GM12865 (cell line): ENCODE results near the gene GRID1.

Experiments used
- DNase-seq: peaks from one replicate; pipeline ENCODE4 v3.0.0; 2010; ENCODE audit warnings: low read depth
- H3K4me3 ChIP-seq: 2 replicates; pipeline ENCODE4 v1.5.1; 2011; ENCODE audit warnings: mild to moderate bottlenecking, low read depth, low read length, control low read depth
- TF ChIP-seq, protein P1 (sequence below): IDR thresholded peaks from 2 replicates; pipeline ENCODE4 v1.5.1; 2011; ENCODE audit warnings: low read length, control low read depth, low read depth, inconsistent platforms; ENCODE audit not compliant: insufficient read depth; ENCODE audit errors: missing control alignments

Gene GRID1

DNA sequence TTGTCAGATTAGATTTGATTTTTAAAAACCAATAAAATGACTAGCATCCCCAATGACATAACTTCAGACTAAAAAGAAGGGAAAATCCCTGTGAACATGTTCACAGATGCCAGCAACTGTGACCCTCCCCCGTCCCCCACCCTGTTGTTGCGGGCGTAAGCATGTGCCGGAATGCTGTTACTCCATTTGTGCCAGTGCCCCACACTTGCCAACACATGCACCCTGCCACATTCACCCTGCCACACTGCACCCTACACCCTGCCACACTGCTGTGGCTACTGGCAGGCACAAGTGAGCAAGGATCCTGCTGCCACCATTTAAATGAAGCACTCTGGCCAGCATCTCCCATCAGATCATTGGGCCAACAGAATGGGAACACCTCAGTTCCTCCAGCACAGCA, 540.2 kb downstream of the GRID1 start:
- DNase-seq, result no peak
- H3K4me3 ChIP-seq, result no peak overlapping the region
- TF ChIP-seq, protein P1, sequence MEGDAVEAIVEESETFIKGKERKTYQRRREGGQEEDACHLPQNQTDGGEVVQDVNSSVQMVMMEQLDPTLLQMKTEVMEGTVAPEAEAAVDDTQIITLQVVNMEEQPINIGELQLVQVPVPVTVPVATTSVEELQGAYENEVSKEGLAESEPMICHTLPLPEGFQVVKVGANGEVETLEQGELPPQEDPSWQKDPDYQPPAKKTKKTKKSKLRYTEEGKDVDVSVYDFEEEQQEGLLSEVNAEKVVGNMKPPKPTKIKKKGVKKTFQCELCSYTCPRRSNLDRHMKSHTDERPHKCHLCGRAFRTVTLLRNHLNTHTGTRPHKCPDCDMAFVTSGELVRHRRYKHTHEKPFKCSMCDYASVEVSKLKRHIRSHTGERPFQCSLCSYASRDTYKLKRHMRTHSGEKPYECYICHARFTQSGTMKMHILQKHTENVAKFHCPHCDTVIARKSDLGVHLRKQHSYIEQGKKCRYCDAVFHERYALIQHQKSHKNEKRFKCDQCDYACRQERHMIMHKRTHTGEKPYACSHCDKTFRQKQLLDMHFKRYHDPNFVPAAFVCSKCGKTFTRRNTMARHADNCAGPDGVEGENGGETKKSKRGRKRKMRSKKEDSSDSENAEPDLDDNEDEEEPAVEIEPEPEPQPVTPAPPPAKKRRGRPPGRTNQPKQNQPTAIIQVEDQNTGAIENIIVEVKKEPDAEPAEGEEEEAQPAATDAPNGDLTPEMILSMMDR, result no peak

DNA sequence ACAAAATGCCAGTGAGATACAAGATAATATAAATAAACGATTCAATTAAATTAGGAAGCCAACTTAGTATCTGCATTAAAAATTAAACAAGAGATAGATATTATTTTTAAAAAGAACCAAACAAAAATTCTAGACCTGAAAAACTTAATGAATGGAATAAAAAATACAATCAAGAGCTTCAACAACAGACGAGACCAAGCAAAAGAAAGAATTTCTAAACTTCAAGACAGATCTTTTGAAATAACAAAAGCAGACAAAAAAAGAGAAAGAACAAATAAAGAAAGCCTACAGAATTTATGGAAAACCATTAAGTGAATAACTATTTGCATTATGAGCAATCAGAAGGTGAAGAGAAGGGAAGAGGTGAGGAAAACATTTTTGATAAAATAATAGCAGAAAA, 555.2 kb downstream of the GRID1 start:
- DNase-seq, result no peak
- H3K4me3 ChIP-seq, result no peak overlapping the region
- TF ChIP-seq, protein P1, result no peak

GRCh38 chr10:85810674-85811073, 555.9 kb downstream of the GRID1 start:
- no peak for DNase-seq
- TF ChIP-seq, protein P1, result no peak

DNA sequence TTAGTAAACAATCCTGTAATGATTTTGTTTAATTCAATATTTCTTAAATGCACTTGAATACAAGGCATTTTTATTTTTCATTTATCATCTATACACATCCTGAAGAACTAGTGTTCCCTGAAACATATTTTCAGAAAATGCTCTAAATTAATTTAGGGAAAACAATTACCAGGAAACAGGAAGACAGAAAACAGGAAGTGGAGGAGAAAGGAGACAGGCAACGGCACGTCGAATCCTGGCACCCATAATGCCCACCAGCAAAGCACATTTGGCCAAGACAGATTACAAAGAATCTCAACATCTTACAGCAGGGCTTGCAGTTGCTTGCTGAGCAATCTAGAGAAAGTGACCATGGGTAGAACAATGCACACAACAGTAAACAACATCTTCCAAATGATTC, 571.1 kb downstream of the GRID1 start:
- TF ChIP-seq, protein P1, result no peak
- no peak for DNase-seq
- H3K4me3 ChIP-seq, result no peak overlapping the region

More at GRCh38 chr10:85810674-85811073, 555.9 kb downstream of the GRID1 start:
- H3K4me3 ChIP-seq, result no peak overlapping the region

- TF ChIP-seq, protein P1, result no peak
- H3K4me3 ChIP-seq, result no peak overlapping the region
- DNase-seq, result no peak
Measured at GRCh38 chr10:85794553-85794952, 572.0 kb downstream of the GRID1 start.

GRCh38 chr10:85792533-85792858, 574.1 kb downstream of the GRID1 start:
- TF ChIP-seq, protein P1, result no peak
- DNase-seq, result no peak

GRCh38 chr10:85791818-85792532, 574.6 kb downstream of the GRID1 start:
- TF ChIP-seq, protein P1, result peak; percentile 25
- DNase-seq, result peak; percentile 16
- no peak overlapping the region for H3K4me3 ChIP-seq

More at GRCh38 chr10:85792533-85792858, 574.1 kb downstream of the GRID1 start:
- H3K4me3 ChIP-seq, result no peak overlapping the region
